ENCODE measurements around the gene SH3TC1.

Gene SH3TC1

GRCh38 chr4:8181844-8182243 is 17.2 kb upstream of the SH3TC1 start:
- no peak for DNase-seq (ENCODE audit: low spot score)

- DNase-seq (ENCODE audit: low spot score) = no peak
These were observed 16.8 kb upstream of the SH3TC1 start for GRCh38 chr4:8182294-8182693.

GRCh38 chr4:8182858-8183725 is 16.0 kb upstream of the SH3TC1 start:
- no peak for DNase-seq (ENCODE audit: low spot score)

GRCh38 chr4:8184061-8184460 is 15.0 kb upstream of the SH3TC1 start:
- DNase-seq (ENCODE audit: low spot score) = no peak

- DNase-seq (ENCODE audit: low spot score) = no peak
These were observed 13.8 kb upstream of the SH3TC1 start for GRCh38 chr4:8185295-8185694.

GRCh38 chr4:8185930-8186329 is 13.2 kb upstream of the SH3TC1 start:
- DNase-seq (ENCODE audit: low spot score) = no peak

- no peak for DNase-seq (ENCODE audit: low spot score)
These were observed 11.0 kb upstream of the SH3TC1 start for GRCh38 chr4:8188085-8188484.

GRCh38 chr4:8188743-8189550 is 10.1 kb upstream of the SH3TC1 start:
- no peak for DNase-seq (ENCODE audit: low spot score)

- DNase-seq (ENCODE audit: low spot score) = no peak
These were observed 9.3 kb upstream of the SH3TC1 start for GRCh38 chr4:8189551-8190466.

GRCh38 chr4:8191136-8191747 is 7.8 kb upstream of the SH3TC1 start:
- DNase-seq (ENCODE audit: low spot score) = no peak

GRCh38 chr4:8192748-8193738 is 6.0 kb upstream of the SH3TC1 start:
- DNase-seq (ENCODE audit: low spot score) = no peak

GRCh38 chr4:8194306-8195242 is 4.5 kb upstream of the SH3TC1 start:
- no peak for DNase-seq (ENCODE audit: low spot score)

- no peak for DNase-seq (ENCODE audit: low spot score)
These were observed 3.7 kb upstream of the SH3TC1 start for GRCh38 chr4:8195431-8195830.

- DNase-seq (ENCODE audit: low spot score) = no peak
These were observed 3.1 kb upstream of the SH3TC1 start for GRCh38 chr4:8195841-8196458.

- DNase-seq (ENCODE audit: low spot score) = no peak
These were observed 1.6 kb upstream of the SH3TC1 start for GRCh38 chr4:8197521-8197920.

- no peak for DNase-seq (ENCODE audit: low spot score)
These were observed 734 bp upstream of the SH3TC1 start for GRCh38 chr4:8198206-8198905.

GRCh38 chr4:8199594-8200301 is 658 bp downstream of the SH3TC1 start:
- no peak for DNase-seq (ENCODE audit: low spot score)
